ENCODE results near the gene ZNF778. TPM values are rescaled to one million over a fixed set of nuclear protein-coding genes. Genes with fewer than 3 reads are reported as not detected.
"Not testable (repeated sequence)": the region's sequence is repeated elsewhere in the genome, so short reads cannot be mapped to it uniquely, and the experiment has no call there.

Gene ZNF778
- total and polyA plus RNA-seq, 2 of the 8 experiments (the other 6 are each of a cell fraction or from before 2014, with no cell fraction given), result 9.5 to 21.9 TPM

DNA sequence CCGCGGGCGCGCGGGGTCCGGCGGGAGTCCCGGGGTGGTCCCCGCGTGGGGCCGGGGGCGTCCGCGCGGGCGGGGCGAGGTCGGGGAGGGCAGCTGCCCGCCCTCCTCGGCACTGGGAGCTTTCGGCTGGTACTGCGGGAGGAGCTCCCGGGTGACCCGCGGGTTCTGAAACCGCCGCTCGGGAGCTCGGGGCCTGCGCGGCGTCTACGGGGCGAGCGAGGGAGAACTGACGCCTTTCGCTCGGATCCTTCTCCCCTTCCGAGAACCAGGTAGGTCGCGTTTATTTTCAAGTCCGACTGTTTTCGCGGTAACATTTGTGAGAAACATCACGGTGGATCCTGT, 30.2 kb downstream of the ZNF778 start:
- H4K91ac ChIP-seq (replicated peaks; ENCODE audit: insufficient read length, low read length); H3K4ac ChIP-seq (replicated peaks; ENCODE audit: insufficient read length, low read depth, low read length); H2BK15ac ChIP-seq (ENCODE audit: low read length); H3K14ac ChIP-seq (ENCODE audit: insufficient read length); FAIRE-seq; H3K9ac ChIP-seq (replicated peaks in 1 of 4; ENCODE audit: extremely low read depth in 1 of 4, low read depth in 3 of 4, low read length in 3 of 4); H3K9me3 ChIP-seq (ENCODE audit: insufficient read depth in 2 of 2, low read depth in 1 of 2, low read length in 1 of 2); H3K4me1 ChIP-seq (replicated peaks in 1 of 4; ENCODE audit: control insufficient read depth in 3 of 4, insufficient read depth in 4 of 4, low read length in 3 of 4); H3K79me2 ChIP-seq (ENCODE audit: control insufficient read depth in 1 of 2, insufficient read depth in 2 of 2, low read length in 2 of 2); H3K79me1 ChIP-seq (ENCODE audit: low read depth, low read length); H3K56ac ChIP-seq (replicated peaks; ENCODE audit: insufficient read length, low read depth, low read length); H3K36me3 ChIP-seq (ENCODE audit: control insufficient read depth in 2 of 4, insufficient read depth in 4 of 4, low read length in 3 of 4); H2BK5ac ChIP-seq (ENCODE audit: low read depth, low read length); H2BK120ac ChIP-seq (replicated peaks; ENCODE audit: low read depth, low read length); H3K18ac ChIP-seq (ENCODE audit: extremely low read depth, low read length); CTCF ChIA-PET (ENCODE audit: partially characterized antibody); H4K20me1 ChIP-seq (replicated peaks in 1 of 2; ENCODE audit: control insufficient read depth in 1 of 2, insufficient read depth in 2 of 2, low read length in 2 of 2); H3K23me2 ChIP-seq (ENCODE audit: low read depth, low read length); H4K5ac ChIP-seq (ENCODE audit: insufficient read length, low read depth, low read length); H4K8ac ChIP-seq (ENCODE audit: extremely low read depth, insufficient read depth, low read length); H3K23ac ChIP-seq (ENCODE audit: insufficient read length); H2BK20ac ChIP-seq (ENCODE audit: low read length); H2AFZ ChIP-seq (ENCODE audit: low read length); H3K27ac ChIP-seq (ENCODE audit: low read depth, low read length); H2BK12ac ChIP-seq (ENCODE audit: low read depth, low read length); H2AK5ac ChIP-seq (ENCODE audit: low read depth, low read length); DNase-seq (ENCODE audit: low read depth in 1 of 2, low spot score in 2 of 2): not testable (repeated sequence)
- peak overlapping the region; percentile 29 to 72 (median 40) for H3K4me3 ChIP-seq (ENCODE audit: extremely low read depth in 1 of 4, insufficient read depth in 2 of 4, low read depth in 3 of 4, low read length in 4 of 4)
- TF ChIP-seq BACH1 (IDR thresholded peaks at IDR 0.05; ENCODE audit: low read length), result peak; percentile 62; the same call in 1 of the 2 replicates
- POLR2A ChIA-PET (ENCODE audit: partially characterized antibody), result interaction anchor here (0.7 to 2.0 kb wide), 7 partner anchors 8 to 317 kb away, joined by 3 to 6 read pairs (median 5); no protein-coding TSS in a partner anchor
- H3K4me2 ChIP-seq (ENCODE audit: insufficient read depth in 1 of 2, low read depth in 2 of 2, low read length in 2 of 2), result peak overlapping the region; percentile 66 to 90
- 5% methylated on average over 23 of the region's 45 CpGs; no CpG with 5 or more reads in 1 of the 2 experiments for WGBS, 2 experiments (ENCODE audit: extremely low coverage in 1 of 2, insufficient coverage in 1 of 2, insufficient read length in 1 of 2, insufficient replicate concordance in 2 of 2, low coverage in 1 of 2, low lambda C conversion rate in 2 of 2, missing lambda C conversion rate in 1 of 2)
- H3K27me3 ChIP-seq (replicated peaks in 1 of 4; ENCODE audit: control insufficient read depth in 3 of 4, extremely low read depth in 1 of 4, insufficient read depth in 3 of 4, low read length in 3 of 4), result peaks cover 0 to 11% (median 6%) of the 10 kb centered on the region in 4 experiments; a peak in 4 of 7 replicates
